Measurements from ENCODE around the gene MKLN1.
"Not testable (repeated sequence)": the region's sequence is repeated elsewhere in the genome, so short reads cannot be mapped to it uniquely, and the experiment has no call there.

The MKLN1 gene

DNA sequence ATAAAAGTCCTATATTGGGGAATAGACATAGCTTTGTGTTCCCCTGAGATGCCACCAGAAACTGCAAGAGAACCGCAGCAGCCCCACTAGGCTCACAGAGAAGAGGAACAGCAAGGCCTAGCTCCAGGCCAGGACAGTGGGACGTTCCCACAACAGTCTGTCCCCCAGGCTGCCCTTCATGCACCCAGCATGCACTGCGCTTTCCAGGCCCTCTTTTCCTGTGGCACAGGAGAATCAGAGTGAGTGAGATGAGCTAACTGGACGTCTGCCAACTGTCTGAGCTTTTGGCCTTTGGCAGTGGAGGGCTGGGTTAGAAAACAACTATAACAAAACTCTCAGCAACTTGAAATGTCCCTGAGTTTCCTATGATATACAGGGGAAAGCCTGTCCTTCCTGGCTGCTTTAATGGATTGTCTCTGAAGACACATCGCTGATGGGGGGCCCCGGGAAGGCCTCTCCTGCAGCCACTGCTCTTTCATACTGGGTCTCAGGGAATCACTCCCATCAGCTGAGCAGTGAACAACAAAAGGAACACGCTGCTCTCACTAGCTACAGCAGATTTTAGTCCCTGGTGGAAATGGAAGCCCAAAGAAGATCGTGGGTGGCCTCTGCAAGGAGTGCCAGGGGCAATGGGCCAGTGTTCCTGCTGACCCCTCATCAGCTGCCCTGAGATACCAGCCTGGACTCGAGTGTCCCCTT lies 175.3 kb downstream of the MKLN1 start:
- DNase-seq: peak; percentile 62

DNA sequence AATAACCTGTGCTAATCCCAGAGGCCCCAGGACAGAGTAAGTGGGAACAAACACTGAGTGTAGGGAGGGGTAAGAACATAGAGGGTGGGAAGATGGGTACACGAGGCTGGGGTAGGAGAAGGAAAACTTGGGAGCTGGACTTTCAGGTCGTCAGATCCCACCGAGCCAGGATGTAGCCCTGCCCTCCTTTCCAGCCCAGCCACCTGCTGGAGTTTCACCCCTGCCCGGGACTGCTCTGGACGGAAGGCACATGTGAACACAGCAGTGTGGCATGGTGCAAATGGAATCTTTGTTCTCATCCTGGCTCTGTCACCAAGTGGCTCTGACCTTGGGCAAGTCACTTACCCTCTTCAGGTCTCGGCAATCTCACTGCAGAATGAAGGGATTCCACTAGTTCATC lies 176.0 kb downstream of the MKLN1 start:
- no peak for DNase-seq

DNA sequence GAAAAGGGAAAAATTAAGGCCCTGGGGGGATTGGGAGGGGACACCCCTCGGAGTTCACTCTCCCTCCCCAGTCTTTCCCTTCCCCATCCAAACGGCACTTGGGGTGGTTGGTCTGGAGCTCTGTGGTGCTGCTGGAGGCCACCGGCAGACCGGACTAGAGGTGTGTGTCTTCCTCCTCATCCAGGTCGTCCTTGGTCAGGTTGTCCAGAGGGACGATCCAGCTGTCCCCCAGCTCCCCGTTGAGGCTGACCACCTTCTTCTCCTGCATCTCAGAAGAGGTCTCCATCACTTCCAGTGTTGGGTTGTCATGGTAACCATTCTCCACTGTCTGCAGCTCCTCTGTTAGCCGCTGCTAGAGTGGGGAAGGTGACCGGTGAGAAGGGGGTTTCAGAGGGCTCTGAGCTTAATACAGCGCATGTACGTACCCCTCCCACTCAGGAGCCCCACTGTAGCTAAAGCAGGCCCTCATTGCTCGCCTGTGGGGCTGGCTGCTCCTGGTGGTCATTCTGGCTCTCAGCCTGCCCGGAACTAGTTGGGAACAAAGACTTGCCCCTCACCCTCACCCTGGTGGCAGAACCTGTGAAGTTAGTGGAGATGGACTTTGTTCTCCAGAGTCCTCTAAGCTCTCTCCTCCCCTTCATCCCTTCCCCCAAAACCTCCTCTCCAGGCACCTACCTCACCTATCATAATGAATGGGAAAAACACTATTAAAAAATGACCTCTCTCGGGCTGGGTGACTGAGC lies 176.7 kb downstream of the MKLN1 start:
- DNase-seq: no peak

DNA sequence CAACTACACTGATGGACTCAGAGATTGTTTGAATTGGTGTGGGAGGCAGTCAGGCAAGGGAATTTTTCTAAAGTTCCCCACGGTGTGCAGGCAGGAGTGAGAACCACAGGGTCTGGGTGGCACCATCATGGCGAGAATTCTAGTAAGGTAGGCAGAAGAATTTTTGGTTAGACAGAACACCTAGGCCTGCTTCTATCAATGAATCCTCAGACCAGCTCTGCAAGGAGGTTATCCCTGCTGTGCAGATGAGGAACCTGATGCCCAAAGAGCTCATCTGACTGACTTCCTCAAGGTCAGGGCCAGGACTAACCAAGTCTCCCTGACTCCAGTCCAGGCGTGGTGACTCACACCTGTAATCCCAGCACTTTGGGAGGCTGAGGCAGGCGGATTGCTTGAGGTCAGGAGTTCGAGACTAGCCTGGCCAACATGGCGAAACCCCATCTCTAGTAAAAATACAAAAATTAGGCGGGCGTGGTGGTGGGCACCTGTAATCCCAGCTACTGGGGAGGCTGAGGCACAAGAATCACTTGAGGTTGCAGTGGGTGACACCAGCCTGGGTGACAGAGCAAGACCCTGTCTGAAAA lies 177.5 kb downstream of the MKLN1 start:
- not testable (repeated sequence) for DNase-seq

DNA sequence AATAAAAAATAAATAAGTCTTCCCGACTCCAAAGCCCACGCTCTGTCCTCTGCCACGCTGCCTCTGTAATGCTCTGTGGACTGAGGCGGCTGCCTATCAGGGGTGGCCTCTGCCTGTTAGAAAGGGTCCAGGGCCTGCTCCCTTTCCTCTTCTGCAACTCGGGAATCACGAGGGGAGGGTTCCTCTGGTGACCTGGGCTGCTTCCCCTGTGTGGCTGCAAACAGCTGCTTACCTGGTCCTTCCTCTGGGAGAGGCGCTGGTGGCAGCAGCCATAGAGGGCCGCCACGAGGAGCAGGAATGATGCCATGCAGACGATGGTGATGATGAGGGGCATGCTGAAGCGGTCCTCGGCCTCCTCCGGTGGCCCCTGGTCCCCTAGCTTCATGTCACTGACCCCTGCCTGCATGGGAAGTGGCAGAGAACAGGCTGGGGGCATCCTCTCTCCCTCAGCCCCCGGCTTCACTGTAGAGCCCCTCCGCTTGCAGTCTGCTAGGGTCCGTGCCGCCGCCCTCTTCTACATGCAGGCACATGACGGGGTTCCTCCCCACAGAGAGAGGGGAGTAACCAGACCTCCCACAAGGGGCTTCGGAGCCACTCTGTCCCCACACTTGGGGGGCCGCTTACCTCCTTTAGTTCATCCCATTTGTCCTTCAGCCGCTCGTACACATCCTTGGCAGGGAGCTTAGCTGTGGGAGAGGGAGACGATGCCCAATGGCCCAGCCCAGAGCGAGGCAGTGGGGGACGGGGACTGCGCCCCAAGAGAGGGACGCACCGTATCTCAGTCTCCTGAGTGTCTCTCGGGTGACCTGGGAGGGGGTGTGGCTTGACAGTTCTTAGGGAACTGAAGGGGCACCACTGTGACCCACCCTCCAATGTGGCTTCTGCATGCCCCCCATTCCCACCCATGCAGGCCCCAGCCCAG lies 178.2 kb downstream of the MKLN1 start:
- DNase-seq: no peak

DNA sequence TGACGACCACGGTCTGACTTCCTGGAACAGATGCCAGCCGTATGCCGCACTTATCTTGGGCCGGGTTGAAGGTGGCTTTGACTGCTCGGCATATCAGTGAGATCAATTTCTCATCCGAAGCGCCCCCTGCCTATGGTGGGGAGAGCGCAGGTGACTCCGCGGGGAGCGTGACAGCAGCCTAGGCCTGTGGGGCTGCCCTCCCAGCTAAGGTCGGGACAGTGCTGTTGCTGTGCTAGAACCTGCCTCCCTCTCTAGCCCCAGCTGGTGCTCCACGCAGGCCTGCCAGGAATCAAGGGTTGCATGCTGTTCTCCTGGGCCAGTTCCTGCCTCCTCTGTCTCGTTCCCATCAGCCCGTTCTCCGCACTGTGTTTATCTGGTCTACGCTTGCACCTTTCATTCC lies 178.9 kb downstream of the MKLN1 start:
- no peak for DNase-seq

DNA sequence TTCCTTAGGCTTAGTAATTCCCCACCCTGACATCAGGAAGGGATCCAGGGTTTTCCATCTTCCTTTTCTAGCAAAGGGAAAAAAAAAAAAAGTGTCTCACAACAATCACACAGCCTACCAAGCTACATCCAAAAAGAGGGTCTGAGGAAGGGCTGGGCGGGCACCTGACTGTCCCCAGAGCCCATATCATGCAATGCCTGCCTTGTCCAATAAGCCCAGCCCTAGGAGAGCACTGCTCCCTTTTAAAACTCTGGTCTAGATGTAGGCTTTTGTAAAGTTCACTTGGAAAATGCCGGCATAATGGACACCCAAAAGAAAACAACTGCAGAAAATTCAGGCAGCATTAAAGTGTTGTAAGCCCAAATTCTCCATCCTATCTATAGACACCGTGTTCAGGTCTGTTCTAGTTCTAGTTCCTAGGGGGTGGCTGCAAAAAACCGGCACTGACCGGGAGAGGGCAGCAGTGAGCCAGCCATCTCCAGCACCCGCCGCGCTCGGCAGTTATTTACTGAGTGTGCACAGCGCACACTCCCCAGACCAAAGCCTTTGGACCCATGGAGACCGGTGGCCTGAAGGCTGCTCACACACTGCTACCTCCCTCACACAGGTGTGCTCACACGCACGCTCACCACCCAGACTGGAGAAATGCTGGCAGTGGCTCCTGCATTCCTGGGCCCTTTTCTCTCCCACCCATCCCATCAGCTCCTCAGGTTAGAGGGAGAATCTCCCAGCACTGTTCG lies 180.1 kb downstream of the MKLN1 start:
- DNase-seq: peak; percentile 62

DNA sequence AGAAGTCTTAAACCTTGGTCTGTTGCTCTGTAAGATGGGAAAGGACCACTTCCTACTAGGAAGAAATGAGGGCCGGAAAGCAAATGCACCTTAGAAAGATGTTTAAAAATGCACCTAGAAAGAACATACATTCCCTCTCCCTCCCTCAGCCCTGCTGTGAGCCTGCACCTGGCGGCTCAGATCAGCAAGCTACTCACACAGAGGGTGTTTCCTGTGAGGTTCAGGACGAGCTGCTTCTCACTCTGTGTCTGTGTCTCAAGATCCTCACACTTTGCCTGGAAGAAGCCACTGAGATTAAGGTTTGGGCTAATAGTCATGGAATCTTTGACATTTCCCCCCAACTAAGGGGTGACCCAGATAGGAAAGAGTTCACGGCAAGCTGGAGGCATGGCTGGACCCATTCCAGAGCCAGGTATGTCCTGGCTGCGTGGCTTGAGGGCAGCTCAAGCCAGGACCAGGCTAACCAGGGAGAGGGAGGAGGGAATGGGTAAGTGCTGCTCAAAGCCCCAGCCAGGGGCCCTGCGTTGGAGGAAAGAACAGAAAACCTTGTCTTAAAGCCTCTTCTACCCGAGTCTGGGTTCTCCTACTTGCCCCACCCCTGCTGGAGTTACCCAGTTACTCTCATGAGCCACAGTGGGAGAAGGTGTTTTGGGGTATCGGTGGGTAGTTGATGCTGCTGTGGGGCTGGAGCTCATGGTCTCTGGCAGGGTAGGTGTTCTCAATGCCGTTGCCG lies 181.2 kb downstream of the MKLN1 start:
- DNase-seq: no peak

DNA sequence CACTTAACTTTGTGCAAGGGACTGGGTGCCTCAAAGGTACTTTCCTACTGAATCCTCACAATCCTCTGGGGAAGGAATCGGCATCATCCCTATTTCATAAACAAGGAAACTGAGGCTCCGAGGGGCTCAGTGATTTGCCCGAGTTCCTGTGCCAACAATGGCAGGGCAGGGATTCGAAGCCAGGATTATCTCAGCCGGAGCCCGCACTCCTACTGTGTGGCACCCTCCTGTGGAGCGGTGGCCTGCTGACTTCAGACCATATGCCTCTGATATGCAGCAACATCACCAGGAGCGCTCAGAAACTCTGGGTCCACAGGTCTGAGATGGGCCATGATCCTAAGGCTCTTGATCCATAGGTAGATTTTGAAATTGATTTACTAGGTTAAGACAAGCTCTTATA lies 182.1 kb downstream of the MKLN1 start:
- DNase-seq: no peak

DNA sequence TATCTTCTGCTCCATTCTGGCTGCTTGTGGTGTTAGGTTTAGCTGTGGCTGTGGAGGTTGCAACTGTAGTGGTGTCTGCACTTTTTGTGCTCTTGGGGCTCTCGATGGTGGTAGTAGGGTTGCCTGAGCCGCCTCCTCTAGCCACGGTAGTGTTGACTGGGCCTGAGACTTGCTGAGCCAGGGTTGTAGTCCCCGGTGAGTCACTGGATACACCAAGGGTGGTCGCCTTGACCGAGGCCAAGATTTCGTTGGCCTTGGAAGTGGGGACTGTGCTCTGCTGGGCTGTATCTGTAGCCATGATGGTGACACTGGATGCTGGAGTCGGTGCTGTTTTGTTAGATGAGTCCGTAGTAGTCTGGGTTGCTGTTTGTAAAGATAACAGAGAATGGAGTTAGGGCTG lies 183.4 kb downstream of the MKLN1 start:
- DNase-seq: no peak

DNA sequence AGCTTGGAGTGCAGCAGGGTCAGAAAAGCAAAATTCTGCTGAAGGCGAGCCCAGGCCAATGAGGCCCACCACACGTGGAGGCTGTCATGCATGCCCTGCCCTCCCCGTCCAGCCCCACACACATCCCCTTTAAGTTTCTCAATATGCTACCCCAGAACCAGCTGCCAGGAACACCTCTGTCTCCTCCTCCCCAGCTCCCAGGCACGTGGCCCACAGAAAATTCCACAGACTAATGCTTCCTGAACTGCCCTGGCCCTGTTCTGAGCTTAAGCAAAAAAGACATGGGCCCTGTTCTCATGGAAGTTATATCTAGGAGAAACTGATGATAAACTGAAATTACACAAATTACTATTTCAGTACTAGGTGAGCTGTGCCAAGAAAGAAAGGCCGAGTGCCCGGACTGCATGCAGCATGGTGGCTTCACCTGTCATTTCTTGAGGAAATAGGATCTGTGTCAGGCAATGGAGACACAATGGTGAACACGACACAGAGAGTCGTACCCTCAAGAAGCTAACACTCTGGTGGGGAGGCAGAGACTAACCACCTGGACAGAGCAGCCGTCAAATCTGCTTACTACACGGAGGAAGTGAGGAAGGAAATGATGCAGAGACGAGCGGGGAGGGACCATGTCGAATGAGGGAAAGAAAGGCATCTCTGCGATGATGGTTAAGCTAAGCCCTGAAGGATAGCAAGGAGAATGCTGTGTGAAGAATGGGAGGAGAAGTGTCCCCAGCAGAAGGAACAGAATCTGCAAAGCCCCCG lies 184.3 kb downstream of the MKLN1 start:
- no peak for DNase-seq

DNA sequence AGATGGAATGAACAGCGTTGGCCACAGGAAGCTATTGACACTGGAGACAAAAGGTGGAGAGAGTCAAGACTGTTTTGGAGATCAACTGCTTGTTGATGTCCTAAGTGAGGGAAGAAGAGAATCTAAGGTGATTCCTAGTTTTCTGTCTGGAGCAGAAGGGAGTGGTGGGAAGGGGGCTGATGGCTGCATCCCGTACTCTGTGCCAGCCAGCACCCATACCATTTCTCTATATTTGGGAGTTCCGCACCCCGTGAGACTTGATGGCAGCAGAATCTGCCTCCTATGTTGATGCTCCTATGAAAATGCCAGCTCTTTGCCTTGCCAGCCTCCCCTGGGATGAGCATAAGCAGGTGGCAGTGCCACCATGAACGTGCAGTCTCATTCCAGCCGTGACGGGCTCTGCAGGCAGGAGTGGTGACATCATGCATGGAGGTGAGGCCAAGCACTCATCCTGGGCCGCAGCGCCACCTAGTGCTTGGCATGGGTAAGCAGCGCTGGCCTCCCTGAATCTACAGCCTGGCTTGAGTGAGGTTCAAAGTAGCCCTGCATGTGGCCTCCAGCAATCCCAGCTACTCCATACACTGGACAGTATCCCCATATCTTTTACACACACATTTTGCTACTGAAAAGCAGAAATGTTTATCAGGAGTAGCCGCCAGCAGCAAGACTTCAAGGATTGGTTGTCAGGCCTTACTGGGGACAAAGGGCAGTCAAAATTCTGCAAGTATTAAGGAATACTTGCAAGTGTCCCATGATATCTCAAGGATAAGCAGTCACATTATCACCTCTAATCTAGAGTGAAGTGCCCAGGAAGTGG lies 185.8 kb downstream of the MKLN1 start:
- DNase-seq: peak; percentile 81

DNA sequence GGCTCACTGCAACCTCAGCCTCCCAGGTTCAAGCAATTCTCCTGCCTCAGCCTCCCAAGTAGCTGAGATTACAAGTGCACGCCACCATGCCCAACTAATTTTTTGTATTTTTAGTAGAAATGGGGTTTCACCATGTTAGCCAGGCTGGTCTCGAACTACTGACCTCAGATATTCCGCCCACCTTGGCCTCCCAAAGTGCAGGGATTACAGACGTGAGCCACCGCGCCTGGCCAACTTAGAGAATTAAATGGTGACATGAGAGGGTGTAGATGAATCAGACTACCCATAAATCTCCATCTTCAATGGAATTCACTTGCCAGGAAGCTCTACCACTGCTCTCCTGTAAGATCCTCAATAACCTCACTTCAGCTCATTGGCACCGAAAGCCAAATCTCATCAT lies 187.8 kb downstream of the MKLN1 start:
- DNase-seq: not testable (repeated sequence)

DNA sequence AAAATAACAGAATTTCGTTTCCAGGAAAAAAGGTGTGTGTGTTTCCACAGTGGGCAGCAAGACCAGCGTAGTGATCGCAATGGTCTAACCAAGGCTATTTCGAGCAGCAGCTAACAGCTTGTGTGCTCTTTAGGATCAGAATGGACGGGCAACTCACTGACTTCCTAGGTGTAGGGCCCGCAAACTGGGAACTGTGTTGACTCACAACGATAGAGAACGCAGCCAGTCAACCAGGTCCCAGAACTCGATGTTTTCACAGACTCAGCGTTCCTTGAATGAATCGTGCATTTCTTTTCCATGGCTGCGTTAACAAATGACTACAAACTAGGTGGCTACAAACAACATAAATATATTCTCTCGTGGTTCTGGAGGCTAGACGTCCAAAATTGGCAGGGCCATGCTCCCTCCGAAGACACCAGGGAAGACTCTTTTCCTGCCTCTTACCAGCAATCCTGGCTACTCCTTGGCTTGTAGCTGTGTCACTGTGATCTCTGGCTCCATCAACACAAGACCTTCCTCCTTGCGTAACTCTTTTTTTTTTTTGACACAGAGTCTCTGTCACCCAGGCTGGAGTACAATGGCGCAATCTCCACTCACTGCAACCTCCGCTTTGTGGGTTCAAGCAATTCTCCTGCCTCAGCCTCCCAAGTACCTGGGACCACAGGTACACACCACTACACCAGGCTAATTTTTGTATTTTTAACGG lies 189.7 kb downstream of the MKLN1 start:
- no peak for DNase-seq

DNA sequence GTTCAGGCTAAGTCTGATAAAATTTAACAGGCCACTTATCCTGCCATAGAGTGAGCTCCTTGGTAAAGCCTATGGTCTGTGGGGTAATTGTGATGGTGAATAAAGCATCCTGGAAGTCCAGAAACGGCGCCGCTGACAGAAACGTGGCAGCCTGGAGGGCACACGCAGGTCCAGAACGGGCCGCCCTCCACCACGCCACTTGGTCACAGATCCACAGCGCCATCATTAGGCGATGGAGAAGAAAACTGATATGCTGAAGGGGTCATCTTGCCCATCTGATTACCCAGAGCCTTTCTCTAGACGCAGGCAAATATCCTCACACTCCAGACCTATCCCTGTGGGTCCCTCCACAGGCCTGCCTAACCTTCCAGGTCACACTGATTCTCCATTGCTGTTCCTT lies 190.9 kb downstream of the MKLN1 start:
- DNase-seq: no peak

DNA sequence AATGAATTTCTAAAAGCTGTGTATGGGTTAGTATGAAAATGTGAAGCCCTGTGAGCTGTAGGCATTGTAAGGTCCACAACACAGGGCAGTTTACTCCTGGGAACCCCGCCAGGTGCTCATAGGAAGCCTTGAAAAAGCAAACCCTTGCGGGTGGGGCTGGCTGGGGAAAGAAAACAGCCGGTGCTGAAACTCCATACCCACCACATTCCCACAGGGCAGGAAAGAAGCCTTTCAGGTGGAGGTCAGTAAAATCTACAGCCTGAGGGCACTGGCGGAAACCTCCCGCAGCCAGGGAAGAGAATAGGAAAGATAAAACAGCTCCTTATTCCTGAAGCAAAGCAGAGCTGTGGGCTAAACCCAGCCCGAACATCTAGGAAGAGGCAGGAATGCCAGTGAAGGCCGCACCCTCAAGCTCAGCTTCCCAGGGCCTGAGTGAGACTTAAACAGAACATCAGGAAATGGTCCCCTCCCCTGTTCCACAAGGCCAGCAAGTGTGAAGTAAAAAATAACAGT lies 194.0 kb downstream of the MKLN1 start:
- peak; percentile 58 for DNase-seq

DNA sequence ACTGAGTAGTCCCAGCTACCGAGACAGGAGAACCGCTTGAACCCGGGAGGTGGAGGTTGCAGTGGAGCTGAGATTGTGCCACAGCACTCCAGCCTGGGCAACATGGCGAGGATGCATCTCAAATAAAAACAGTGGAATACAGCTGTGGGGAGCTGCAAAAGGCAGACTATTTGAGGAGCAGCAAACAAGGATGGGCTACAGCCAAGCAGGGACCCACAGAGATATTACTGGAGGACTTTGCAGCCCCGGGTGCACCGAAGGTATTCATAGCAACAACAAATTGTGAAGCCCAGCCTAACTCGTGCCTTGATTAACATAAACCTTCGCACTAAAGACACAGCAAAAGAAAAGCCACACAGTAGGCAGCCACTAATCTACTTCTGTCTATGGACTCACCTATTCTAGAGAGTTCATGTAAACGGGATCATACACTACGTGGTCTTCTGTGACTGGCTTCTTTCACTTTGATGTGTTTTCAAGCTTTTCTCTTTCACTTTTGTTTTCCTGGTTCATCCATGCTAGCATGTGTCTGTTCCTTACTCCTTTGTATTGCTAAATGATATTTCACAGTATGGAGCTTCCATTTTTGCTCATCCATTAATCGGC lies 194.8 kb downstream of the MKLN1 start:
- DNase-seq: no peak

DNA sequence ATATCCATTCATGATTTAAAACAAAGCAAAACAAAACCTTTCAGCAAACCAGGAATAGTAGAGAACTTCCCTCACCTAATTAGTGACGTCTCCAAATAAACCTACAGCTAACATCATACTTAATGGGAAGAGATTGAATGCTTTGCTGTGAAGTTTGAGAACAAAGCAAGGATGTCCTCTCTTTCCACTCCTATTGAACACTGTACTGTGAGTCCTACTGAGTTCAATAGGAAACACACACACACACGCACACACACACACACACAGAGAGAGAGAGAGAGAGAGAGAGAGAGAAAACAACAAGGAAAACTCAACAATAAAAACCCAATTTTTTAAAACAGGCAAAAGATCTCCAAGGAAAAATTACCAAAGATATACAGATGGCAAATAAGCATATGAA lies 196.4 kb downstream of the MKLN1 start:
- DNase-seq: no peak

Data from fibroblast of skin of back (primary cell).